GM12874 (cell line): Measurements from ENCODE around the gene PFDN1.

Source experiments
- CTCF ChIP-seq: IDR thresholded peaks from 2 replicates; pipeline ENCODE4 v1.5.1; 2011; ENCODE audit warnings: low read depth, mild to moderate bottlenecking, control low read depth, low read length, moderate library complexity; ENCODE audit not compliant: insufficient read depth

PFDN1 gene

GRCh38 chr5:140202610-140203009, 100.3 kb downstream of the PFDN1 start:
- no peak for TF ChIP-seq CTCF

DNA sequence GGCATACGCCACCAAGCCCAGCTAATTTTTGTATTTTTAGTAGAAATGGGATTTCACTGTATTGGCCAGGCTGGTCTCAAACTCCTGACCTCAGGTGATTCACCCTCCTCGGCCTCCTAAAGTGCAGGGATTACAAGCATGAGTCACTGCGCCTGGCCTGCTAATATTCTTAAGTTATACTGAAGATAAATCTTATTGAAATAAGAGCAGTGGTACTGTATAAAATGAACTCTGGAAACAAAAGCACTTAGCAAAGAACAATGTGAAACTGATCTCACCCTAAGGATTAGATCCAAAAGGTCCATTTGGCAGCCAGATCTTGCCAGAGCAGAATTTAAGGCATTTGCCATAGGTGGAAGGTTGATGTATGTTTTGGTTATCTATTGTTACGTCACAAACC, 100.8 kb downstream of the PFDN1 start:
- TF ChIP-seq CTCF = no peak

- no peak for TF ChIP-seq CTCF
Measured at GRCh38 chr5:140197023-140197422, 105.9 kb downstream of the PFDN1 start.

- TF ChIP-seq CTCF = no peak
Measured at GRCh38 chr5:140196115-140196814, 106.6 kb downstream of the PFDN1 start.
